Mesothelial cell of epicardium (in vitro differentiated cells): ENCODE results near the gene FGA. TPM values are rescaled to one million over a fixed set of nuclear protein-coding genes. Genes with fewer than 3 reads are reported as not detected.

Source experiments
- DNase-seq, 2 experiments: peaks; one replicate each; pipeline ENCODE4 v3.0.0; 2021; ENCODE audit warnings: low spot score in 2 of 2; ENCODE audit not compliant: unreplicated experiment in 2 of 2
- H3K27ac Mint-ChIP-seq: 2 replicates; pipeline ENCODE4 v1.8.0; 2021; ENCODE audit warnings: mixed read lengths
- H3K27me3 Mint-ChIP-seq: 2 replicates; pipeline ENCODE4 v1.8.0; 2021; ENCODE audit warnings: low read depth, mixed read lengths
- H3K36me3 Mint-ChIP-seq: 2 replicates; pipeline ENCODE4 v1.8.0; 2021; ENCODE audit warnings: mixed read lengths
- H3K4me1 Mint-ChIP-seq: 2 replicates; pipeline ENCODE4 v1.8.0; 2021; ENCODE audit warnings: mixed read lengths
- H3K4me3 Mint-ChIP-seq: 2 replicates; pipeline ENCODE4 v1.8.0; 2021; ENCODE audit warnings: mild to moderate bottlenecking, moderate library complexity, mixed read lengths
- H3K9me3 Mint-ChIP-seq: 2 replicates; pipeline ENCODE4 v1.8.0; 2021; ENCODE audit warnings: mixed read lengths
- CTCF ChIP-seq: fragments of 200-600 bp; sonication (generic); IDR thresholded peaks from one replicate; pipeline ENCODE4 v1.5.0; 2021; ENCODE audit warnings: antibody characterized with exemption; ENCODE audit not compliant: unreplicated experiment
- total RNA-seq: library from RNA; stranded (reverse); gene quantifications from 3 replicates; pipeline ENCODE4 v1.2.1, GENCODE V29; 2021

Gene FGA
- total RNA-seq, 1 donor from 2014 or later, result not detected

DNA sequence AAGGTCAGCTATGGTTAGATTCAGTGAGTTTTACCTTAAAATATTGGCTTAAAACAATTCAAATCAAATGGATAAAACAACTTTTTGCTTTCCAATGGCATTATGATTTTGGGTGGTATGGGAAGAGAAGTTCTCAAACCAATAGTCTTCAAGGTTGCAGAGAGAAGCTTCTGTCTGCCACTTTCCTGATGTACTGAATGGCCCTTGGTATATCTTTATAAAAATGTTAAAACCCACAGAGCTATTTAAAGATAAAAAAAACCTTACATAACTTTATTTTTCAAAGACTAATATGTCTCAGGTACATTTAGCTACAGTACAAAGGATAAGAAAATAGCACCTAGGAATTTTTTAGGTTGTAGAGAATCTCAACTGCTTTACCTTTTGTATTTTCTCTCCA lies 6.9 kb downstream of the FGA start:
- H3K4me1 Mint-ChIP-seq, result no peaks in the 10 kb centered on the region
- H3K4me3 Mint-ChIP-seq, result no peak overlapping the region
- no peak for DNase-seq
- peaks cover 3% of the 10 kb centered on the region for H3K9me3 Mint-ChIP-seq
- H3K36me3 Mint-ChIP-seq, result no peaks in the 10 kb centered on the region
- TF ChIP-seq CTCF, result no peak
- H3K27ac Mint-ChIP-seq, result no peak overlapping the region
- peaks cover 41% of the 10 kb centered on the region for H3K27me3 Mint-ChIP-seq

DNA sequence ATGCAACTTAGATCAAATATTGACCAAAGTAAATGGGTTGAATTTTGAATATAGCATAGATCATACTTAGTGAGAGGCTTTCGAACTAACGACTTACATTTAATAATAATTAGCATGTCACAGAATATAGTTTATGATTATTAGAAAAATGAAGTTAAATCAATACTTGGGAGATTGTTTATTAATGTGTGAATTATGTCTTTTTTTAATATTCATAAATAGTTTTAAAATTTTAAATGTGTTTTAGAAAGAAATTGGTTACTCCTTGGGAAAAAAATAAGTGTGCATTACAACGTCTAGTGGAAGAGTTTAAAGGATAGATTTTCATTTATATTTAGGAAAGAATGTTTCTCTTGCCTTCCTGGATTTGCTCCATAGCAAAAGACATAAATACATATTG lies 7.3 kb downstream of the FGA start:
- Mint-ChIP-seq H3K36me3 (no peaks in the 10 kb centered on the region), H3K27ac (no peak overlapping the region), H3K4me3 (no peak overlapping the region), H3K4me1 (no peaks in the 10 kb centered on the region), H3K27me3 (peaks cover 39% of the 10 kb centered on the region), H3K9me3 (peaks cover 3% of the 10 kb centered on the region)
- TF ChIP-seq CTCF, result no peak
- DNase-seq, result no peak

DNA sequence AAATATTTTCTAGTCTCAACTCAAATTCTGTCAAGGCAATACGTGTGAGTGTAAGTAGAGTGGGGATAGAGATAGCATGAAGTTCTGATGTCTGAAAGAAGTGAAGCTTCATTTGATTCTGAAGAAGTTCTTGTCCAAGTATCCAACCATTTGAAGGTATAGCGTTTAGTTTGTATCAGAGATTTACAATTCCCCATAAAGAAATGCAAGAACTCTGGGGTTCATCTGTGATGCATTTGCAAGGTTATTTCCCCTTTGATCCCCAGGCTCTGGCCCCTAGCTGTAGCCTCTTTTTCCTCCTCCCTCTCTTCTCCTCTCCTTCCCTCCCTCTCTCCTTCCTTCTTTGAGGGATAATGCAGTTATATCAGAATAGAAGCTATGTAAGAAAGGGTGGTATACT lies 7.8 kb downstream of the FGA start:
- Mint-ChIP-seq H3K27ac (no peak overlapping the region), H3K4me3 (no peak overlapping the region), H3K36me3 (no peaks in the 10 kb centered on the region), H3K4me1 (peaks cover under 1% of the 10 kb centered on the region), H3K9me3 (peaks cover 3% of the 10 kb centered on the region), H3K27me3 (peaks cover 34% of the 10 kb centered on the region)
- no peak for TF ChIP-seq CTCF
- DNase-seq, result no peak

DNA sequence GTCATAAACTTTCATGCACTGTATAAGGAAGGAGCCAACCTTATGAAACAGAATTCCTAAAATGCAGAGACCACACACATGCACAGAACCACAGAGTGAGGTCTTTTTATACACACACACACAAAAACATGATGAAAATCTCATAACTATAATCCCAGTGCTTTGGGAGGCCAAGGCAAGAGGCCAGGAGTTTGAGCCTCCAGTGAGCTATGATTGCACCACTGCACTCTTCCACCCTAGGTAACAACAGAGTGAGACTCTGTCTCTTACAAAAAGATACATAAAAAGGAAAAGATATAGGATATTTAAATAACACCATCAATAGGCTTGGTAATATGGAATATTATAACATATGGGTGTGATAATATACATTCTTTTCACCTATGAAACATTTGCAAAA lies 10.6 kb downstream of the FGA start:
- TF ChIP-seq CTCF, result no peak
- H3K4me1 Mint-ChIP-seq, result peaks cover 7% of the 10 kb centered on the region
- H3K27ac Mint-ChIP-seq, result no peak overlapping the region
- H3K9me3 Mint-ChIP-seq, result no peaks in the 10 kb centered on the region
- peaks cover 27% of the 10 kb centered on the region for H3K27me3 Mint-ChIP-seq
- no peak overlapping the region for H3K4me3 Mint-ChIP-seq
- no peaks in the 10 kb centered on the region for H3K36me3 Mint-ChIP-seq
- DNase-seq, result no peak

- Mint-ChIP-seq H3K27me3 (peaks cover 20% of the 10 kb centered on the region), H3K27ac (no peak overlapping the region), H3K4me3 (no peak overlapping the region), H3K9me3 (no peaks in the 10 kb centered on the region), H3K36me3 (no peaks in the 10 kb centered on the region), H3K4me1 (peaks cover 7% of the 10 kb centered on the region)
- TF ChIP-seq CTCF, result no peak
- DNase-seq, result no peak
Measured at GRCh38 chr4:154578919-154579318, 11.6 kb downstream of the FGA start.

DNA sequence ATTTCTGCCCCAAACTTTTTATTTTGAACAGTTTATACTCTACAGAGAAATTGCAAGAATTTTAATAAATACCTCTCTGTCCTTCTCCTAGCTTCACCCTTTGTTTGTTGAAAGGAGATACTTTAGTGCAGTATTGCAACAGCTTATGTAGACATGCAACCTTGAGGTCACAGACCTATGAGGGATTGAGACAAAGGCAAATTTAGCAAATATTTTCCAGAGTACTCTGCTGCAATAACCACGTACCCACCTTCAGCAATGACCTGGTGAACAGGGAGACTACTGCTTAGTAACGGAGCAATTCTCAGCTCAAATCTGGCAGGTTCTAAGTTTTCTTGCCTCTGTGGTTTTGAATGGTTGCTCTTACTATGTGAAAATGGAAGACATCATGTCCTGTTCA lies 13.2 kb downstream of the FGA start:
- H3K27ac Mint-ChIP-seq, result no peak overlapping the region
- no peaks in the 10 kb centered on the region for H3K36me3 Mint-ChIP-seq
- DNase-seq, result no peak
- H3K4me1 Mint-ChIP-seq, result peaks cover 7% of the 10 kb centered on the region
- no peaks in the 10 kb centered on the region for H3K9me3 Mint-ChIP-seq
- TF ChIP-seq CTCF, result no peak
- peaks cover 14% of the 10 kb centered on the region for H3K27me3 Mint-ChIP-seq
- no peak overlapping the region for H3K4me3 Mint-ChIP-seq
